Measurements from ENCODE around the gene LDLRAD4.
"Not testable (repeated sequence)": the region's sequence is repeated elsewhere in the genome, so short reads cannot be mapped to it uniquely, and the experiment has no call there.

DNA sequence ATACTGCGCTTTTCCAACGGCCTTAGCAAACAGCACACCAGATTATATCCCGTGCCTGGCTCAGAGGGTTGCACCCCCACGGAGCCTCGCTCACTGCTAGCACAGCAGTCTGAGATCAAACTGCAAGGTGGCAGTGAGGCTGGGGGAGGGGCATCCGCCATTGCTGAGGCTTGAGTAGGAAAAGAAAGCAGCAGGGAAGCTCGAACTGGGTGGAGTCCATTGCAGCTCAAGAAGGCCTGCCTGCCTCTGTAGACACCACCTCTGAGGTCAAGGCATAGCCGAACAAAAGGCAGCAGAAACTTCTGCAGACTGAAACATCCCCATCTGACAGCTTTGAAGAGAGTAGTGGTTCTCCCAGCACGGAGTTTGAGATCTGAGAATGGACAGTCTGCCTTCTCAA lies 471.5 kb downstream of the LDLRAD4 start:
- not testable (repeated sequence) for TF ChIP-seq EZH2 (IDR thresholded peaks at IDR 0.05); POLR2AphosphoS5 (IDR thresholded peaks at IDR 0.05; ENCODE audit: borderline replicate concordance, low read depth, low read length)

Data from SK-N-MC (cell line).